GM12873 (cell line): ENCODE measurements around the gene RXFP1.
A peak's percentile ranks its signal among the peaks of the same experiment; 100 is the strongest.

Source experiments
- CTCF ChIP-seq: IDR thresholded peaks from 2 replicates; pipeline ENCODE4 v1.5.1; 2012; ENCODE audit warnings: low read depth, mild to moderate bottlenecking, moderate library complexity, low read length, control low read depth; ENCODE audit not compliant: insufficient read depth; ENCODE audit errors: missing control alignments

Gene RXFP1

DNA sequence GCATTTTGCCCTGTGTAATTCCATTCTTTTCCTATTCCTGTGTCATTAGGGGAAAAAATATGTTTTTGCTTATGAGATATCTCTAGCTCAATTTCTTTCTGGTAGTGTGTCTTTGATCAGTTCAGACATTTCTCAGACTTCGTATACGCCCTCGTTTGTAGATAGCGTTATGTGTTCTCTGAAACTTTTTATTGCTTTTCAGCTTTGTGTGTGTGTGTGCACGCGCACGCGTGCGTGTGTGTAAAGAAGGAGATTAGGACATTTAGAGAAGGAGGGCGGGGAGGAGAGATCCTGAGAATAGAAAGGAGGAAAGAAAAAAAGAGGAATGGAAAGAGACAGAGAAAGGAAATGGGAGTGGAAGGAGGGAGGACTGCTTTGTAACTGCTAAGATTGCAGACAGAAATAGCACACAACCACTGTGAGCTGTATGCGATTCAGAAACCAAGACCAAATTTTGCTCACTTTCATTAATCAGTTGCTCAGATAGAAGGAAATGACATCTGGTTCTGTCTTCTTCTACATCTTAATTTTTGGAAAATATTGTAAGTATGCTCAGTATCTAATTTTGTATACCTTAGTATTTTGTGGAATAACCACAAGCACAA, at the start of gene RXFP1:
Gene RXFP1, plus strand, starts transcription at position 399 of the 605 bp plus-strand sequence. Its CDS starts 95 bp downstream, at position 494.
- no peak for TF ChIP-seq CTCF

DNA sequence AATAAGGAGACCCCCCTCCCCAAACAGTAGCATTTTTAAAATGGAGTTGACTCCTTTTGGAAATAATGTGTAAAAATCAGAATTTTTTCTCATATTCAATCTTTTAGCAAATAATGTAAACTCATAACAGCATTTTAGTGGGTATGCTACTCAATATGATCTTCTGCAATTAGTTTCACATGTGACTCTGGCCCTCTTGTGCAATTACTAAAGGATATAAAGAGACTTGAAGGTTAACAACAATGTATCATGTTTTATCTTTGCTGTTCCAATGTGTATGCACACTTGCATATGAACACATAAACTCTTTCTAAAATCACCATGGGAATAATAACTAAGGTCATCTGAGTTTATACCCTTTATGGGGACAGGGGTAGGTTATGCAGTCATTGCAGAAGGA, 39.9 kb upstream of the RXFP1 start:
- TF ChIP-seq CTCF: no peak

DNA sequence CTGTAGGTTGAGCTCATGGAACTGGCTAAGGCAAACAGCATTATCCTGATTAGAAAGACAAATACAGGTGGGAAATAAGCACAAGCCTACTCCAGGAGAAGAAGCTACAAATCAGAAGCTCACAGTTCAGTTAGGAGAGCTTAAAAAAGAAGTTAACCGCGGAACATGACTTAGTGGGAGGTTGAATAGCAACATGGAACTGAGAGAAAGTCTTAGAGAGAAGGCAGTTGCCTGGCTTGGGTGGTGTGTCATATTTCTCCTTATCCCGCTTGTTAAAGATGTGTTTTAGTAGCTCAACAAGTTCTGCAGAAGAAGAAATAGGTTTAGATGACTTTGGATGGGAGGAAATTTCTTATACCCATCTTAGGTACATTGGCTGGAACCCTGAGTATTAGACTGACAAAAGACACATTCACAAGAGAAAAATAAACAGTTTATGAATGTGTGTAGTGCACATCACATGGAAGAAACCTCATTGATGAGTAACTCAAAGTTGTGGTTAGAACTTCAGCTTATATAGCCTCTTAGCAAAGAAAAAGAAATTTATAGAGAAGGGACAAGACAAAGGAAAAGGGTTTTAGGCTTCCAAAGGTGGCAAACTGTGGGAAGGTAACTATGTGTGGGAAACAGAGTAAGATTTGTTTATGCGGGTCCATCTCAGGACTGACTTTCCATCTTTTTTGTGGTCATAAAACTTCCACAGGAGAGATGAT, 37.4 kb upstream of the RXFP1 start:
- TF ChIP-seq CTCF: no peak

GRCh38 chr4:158490629-158491028, 31.1 kb upstream of the RXFP1 start:
- no peak for TF ChIP-seq CTCF

DNA sequence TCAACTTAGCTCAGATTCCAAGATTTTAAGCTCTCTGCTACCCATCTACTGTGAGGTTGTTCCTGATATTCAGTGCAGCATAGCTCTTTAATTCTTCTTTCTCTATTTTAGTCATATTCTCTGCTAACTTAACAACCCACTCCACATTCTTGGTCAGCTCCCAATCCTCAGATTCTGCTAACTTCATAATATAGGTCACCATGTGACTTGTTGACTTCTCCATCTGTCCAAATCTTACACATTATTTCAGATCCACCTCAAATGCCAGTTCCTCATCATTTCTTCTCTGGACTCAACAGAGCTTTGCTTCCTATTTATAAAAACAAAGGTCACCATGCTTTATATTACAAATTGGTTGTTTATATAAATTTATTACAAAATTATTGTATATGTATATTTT, 29.3 kb upstream of the RXFP1 start:
- TF ChIP-seq CTCF: no peak

DNA sequence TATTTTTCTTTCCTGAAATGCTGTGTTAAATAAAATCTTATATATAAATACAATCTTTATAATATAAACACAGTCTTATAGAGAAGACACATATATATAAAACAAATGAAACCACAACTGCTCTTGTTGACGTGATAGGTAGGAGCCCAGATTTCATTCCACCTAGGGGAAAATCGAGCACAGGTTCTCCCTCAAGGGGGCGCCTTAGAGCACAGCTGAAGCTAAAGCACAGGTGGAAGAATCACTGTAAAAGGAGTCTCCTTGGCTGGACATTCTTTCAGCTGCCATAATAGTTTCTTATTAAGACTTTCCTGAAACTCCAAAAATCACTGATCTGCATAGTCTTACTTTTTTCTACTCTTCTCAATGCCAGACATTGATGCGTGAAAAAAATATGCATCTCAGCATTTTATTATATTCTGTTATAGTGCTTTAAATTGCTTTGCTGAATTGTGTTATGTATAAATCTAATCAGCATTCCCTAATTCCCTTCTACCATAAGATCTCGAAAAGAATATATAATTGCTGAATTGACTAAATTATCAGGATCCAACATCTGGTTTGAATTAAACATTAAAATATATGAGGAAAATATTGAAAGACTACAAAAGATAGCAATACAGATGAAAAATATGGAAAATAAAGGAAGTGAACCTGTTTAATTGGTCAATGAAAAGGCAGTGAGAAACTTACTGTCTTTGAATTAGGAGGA, 25.5 kb upstream of the RXFP1 start:
- peak; percentile 76 for TF ChIP-seq CTCF

- TF ChIP-seq CTCF: no peak
Measured at GRCh38 chr4:158500054-158500453, 21.6 kb upstream of the RXFP1 start.
